GM19372 (cell line): ENCODE measurements around the gene WDFY1.
"Not testable (repeated sequence)": the region's sequence is repeated elsewhere in the genome, so short reads cannot be mapped to it uniquely, and the experiment has no call there.

Source experiments
- ATAC-seq: cut with Tn5 transposase; IDR thresholded peaks from one replicate; pipeline ENCODE4 v1.9.1; 2021; ENCODE audit warnings: mild to moderate bottlenecking, low read depth, moderate library complexity; ENCODE audit not compliant: unreplicated experiment

Gene WDFY1

GRCh38 chr2:223959688-223960087 lies 14.6 kb upstream of the WDFY1 start:
- ATAC-seq = no peak

- ATAC-seq = peak; percentile 91
Observed at GRCh38 chr2:223957092-223957851, 12.1 kb upstream of the WDFY1 start, which contains the start of gene MRPL44. MRPL44 (plus strand) TSS chr2:223957463; CDS start chr2:223957473, 10 bp downstream.

DNA sequence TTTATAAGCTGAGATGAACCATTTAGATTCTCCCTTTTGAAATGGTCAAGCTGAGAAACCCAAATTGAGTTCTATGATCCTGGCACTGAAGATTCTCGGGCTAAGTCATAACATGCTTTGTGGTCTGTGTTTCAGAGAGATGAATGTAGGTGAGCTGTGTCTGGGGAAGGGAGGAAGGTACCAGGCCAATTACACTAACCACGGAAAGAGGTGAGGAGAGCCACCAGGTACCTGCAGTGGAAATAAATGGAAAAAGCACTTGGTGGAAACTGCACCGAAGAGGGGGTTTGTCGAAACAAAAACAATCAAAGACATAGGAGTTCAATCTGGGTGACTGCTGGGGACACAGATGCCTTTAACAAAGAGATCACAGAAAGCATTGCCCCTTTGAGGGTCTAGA lies 11.2 kb upstream of the WDFY1 start:
- no peak for ATAC-seq

GRCh38 chr2:223954401-223954800 lies 9.3 kb upstream of the WDFY1 start:
- ATAC-seq = no peak

DNA sequence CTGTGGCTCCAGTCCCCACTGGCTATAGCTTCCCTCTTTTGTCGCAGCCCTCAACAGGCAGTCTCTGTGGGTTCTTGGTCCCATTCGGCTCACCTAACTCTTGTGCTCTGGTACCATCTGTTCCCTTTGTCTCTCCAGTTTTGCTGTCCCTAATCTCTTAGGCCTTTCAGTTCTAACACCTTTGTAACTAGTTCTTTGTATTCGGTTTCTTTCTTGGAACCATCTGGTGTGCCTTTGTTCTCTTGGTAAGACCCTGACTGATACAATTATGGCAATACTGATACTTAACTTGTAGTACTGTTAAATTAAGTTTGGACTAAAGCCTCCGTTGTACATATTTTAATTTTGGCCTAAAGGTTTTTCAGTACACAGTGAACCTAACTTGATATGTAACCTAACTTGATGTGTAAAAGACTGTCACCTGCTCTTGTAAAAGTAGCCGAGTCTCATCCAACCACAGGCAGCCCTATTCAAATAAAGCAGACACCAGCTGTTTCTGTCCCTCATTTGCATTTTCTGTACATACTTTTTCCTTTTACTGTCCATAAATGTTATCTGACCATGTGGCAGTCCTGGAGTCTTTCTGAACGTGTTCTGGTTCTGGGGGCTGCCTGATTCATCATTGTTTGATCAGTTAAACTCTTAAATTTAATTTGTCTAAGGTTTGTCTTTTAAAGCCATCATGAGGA lies 7.3 kb upstream of the WDFY1 start:
- ATAC-seq = peak; percentile 55

DNA sequence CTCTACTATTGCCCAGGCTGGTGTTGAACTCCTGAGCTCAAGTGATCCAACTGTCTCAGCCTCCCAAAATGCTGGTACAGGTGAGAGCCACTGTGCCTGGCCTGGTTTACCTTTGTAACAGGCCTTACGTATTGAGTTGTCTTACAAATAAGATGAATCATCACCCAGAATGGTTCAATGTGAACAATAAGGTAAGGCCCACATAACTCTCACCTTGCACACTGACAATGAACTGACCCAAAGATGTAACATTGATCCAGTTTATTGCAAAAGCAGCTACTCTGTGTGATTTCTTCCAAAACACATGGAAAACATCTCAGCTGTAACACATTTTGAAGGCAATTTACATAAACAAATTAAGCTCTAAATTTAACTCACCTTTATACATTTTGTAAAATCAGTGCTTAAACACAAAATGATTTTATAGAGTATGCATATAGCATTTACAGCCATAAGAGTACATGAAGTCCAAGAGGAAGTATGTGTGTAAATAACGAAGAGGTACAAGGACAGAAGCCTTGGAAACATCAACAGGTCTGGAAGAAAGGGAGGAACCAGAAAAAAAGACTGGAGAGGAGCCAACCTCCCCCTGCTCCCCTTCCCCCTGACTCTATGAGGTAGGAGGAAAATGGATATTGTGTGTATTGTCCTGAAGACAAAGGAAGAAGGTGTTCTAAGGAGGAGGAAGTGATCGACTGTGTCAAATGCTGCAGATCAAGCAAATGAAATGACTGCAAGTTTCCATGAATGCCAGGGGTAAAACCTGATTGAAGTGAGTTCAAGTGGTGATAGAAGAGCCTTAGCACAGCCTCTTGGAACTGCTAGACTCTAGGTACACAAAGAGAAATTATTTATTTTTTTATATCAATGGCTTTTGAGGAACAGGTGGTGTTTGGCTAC lies 5.6 kb upstream of the WDFY1 start:
- ATAC-seq = no peak

DNA sequence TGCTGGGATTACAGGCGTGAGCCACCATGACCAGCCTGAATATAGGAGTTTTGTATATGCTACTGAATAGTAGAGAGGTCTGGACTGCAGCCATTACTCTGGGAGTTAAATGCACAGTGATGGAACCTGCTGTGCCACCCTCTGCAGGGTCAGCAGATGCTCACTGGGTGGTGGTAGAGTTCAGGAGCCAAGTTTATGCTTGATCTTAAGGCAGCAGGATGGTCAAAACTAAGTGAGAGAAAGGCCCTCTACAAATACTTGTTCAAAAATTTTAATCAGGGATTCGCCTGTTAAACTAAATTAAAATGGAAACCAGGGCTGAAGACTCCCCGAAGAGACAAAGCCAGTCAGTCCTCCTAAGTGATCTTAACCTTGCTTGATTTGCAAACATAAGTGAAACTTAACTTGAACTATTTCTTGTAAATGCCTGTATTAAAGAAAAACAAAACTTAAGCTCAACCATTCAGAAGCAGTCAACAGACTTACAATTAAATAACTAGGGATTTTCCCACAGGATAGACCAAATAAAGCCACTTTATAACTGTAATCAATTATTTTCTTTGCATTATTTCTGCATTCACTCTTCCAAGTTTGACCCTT lies 4.2 kb upstream of the WDFY1 start:
- no peak for ATAC-seq

GRCh38 chr2:223947711-223948205 lies 2.6 kb upstream of the WDFY1 start:
- ATAC-seq = no peak

DNA sequence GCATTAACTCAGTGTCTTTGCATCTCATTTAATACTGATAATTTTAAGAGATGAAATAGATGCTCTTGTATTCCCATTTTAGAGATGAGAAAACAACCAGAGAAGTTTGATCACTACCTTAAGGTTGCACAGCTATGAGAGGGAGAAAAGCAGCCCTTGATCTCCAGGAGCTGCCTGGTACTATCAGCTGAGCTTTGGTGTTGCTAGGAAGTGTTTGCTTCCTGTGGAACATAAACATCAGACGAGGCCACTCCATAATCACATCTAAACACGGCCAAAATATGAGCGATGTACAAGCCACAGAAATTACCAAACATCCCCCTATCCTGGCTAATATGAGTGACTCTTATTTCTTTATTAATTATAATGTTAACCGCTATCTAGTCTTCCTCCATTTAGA lies 620 bp upstream of the WDFY1 start:
- no peak for ATAC-seq

DNA sequence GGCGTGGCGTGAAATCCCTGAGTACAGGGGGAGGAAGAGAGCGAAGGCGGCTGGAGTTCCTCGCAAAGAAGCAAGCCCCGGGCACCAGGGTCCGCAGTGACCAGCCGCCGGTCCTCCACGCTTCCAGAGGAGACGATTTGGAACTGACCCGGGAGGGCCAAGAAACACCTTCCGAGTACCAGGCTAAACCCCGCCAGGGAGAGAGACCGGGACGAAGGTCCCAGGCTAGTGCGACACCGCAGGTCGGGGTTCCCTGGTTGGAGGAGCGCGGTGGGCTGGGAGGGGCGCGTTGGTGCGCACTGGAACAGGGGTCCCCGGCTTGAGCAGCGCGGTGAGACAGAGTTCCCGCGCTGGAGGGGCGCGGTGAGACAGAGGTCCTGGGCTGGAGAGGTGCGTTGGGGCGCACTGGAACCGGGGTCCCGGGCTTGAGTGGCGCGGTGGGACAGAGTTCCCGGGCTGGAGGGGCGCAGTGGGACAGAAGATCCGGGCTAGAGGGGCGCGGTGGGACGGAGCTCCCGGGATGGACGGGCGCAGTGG lies 901 bp downstream of the WDFY1 start:
- no peak for ATAC-seq

- no peak for ATAC-seq
Observed at GRCh38 chr2:223943561-223944008, 1.6 kb downstream of the WDFY1 start.

DNA sequence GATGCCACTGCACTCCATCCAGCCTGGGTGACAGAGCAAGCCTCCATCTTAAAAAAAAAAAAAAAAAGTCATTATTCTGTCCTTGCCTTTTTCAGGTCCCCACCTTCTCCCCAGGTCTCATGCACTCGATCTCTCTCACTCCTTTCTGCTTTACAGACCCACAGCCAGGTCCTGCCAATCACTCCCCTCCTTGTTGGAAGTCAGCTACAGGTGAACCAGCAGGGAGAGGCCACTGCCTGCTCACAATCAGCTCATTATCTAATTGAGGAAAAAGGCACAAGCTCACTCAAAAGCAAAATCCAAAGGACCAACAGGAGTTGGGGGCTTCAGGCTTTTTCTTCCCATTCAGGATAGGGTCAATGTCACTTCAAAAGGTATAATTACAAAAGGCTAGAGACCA lies 2.0 kb downstream of the WDFY1 start:
- ATAC-seq = no peak

DNA sequence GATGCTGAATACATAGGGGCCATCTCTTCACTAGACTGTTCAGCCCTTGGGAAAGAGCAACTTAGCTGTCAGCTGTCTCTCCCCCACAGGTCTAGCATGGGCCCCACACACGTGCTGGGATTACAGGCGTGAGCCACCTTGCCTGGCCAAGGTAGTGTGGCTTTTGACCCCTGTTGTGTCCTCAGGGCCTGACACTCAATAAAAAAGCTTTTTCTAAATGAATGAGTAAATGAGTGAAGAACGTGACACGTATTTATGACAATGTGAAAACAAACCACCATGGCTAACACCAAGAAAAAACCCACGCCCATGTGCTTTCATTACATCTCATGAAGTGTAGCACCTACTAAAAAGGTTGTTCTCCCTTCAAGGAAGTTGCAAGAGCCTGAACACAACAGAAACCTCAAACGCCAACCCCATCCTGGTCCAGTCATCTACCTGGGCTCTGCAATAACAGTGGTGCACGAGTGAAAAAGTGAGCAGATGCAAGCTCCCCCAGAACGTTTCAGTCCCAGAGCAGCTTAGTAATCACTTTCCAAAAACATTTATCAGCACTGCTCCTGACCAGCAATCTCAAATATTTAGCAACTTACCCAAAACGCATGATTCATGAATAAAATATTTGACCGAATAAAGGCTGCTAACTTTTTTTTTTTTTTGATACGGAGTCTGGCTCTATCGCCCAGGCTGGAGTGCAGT lies 3.4 kb downstream of the WDFY1 start:
- peak; percentile 38 for ATAC-seq

DNA sequence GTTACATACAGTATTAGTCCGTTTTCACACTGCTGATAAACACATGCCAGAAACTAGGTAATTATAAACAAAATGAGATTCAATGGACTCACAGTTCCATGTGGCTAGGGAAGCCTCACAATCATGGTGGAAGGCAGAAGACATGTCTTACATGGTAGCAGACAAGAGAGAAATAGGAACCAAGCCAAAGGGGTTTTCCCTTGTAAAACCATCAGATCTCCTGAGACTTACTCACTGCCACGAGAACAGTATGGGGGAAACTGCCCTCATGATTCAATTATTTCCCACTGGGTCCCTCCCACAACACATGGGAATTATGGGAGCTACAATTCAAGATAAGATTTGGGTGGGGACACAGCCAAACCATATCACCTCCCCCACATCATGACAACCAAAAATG lies 5.7 kb downstream of the WDFY1 start:
- ATAC-seq = not testable (repeated sequence)

DNA sequence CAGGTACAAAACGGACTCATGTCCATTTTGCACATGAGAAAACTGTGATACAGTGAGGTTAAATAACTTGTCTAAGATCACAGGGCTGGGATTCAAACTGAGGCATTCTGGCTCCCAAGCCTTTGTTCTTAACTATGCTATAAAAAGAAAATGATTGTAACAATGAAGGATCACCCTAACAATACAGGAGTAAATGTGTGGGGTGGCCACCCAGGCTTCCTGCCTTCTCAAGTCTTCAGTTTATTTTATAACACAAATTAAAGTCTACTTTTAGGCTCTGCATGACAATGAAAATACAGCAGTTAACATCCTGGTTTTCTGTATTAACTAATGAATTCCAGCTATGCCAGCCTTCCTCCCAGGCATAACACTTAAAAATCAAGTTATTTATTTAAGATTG lies 7.6 kb downstream of the WDFY1 start:
- ATAC-seq = no peak

- no peak for ATAC-seq
Observed at GRCh38 chr2:223936862-223937326, 8.2 kb downstream of the WDFY1 start.

GRCh38 chr2:223935459-223936125 lies 9.5 kb downstream of the WDFY1 start:
- no peak for ATAC-seq

GRCh38 chr2:223934870-223935269 lies 10.3 kb downstream of the WDFY1 start:
- ATAC-seq = no peak
